Measurements from ENCODE around the gene FAHD1.

The FAHD1 gene

DNA sequence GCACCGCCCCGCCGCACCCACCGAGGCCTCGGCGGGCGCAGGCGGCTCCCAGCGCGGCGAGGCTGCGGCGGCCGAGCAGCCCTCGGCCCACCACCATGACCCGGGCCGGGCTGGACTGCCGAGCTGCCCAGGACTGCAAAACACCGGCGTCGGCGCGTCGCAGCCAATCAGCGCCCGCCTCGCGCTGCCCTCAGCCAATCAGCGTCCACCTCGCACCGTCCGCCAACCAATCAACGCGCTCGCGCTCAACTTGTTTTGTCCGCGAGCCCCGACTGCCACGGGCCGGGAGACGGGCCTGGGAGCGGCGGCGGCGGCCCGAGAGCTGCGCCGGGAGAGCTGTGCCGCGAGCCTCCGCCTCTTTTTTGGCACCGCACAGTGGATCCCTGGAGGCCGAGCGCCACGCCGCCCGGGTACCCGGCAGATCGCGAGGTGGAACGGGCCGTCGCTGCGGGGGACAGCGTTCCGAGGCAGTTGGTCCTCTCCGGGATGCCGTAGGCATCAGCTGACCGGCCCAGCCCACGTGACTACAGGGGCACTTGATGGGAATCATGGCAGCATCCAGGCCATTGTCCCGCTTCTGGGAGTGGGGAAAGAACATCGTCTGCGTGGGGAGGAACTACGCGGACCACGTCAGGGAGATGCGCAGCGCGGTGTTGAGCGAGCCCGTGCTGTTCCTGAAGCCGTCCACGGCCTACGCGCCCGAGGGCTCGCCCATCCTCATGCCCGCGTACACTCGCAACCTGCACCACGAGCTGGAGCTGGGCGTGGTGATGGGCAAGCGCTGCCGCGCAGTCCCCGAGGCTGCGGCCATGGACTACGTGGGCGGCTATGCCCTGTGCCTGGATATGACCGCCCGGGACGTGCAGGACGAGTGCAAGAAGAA lies at the start of gene FAHD1, which contains the start of gene HAGH:
FAHD1 (plus strand) TSS at position 516 of the 883 bp plus-strand sequence; CDS start at position 549, 33 bp downstream.
HAGH (minus strand) TSS at position 135 of the 883 bp plus-strand sequence; CDS start at position 97, 38 bp downstream.
- peak; percentile 80 to 86 (median 81) for DNase-seq (ENCODE audit: low read depth in 2 of 3, low spot score in 1 of 3)

DNA sequence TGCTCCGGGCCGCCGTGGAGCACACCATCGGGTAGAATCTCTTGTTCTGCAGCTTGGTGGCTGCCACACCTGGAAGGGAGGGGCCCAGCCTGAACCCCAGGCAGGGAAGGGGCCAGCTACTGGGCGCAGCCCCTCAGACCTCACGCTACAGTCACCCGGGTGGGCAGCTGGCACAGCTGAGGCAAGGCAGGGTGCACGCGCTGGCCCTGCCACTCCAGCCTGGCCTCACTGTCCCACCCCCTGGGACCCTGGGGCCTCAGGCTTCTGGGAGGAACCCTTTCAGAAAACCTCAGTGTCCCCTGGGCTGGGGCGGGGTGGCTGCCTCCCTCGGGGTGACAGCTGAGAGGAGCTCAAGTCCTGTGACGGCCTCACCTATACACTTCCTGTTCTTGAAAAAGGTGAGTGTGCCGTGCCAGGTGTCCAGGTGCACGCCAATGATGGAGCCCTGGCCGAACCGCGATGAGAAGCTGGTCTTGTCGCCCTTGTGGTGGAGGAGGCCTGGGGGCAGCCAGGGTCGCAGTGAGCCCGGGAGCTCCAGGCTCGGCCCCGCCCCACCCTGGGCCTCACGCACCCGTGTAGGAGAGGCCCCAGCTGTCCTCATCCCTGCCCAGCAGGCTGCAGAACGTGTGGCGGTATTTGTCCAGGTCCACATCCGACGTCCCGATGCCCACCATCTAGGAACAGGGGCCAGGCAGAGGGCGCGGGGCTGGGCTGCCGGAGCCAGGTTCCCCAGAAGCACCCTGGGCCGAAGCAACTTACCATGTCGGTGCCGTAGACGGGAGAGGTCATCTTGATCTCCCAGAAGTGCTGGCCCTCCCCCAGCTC lies 49.4 kb upstream of the FAHD1 start:
- no peak for DNase-seq (ENCODE audit: low read depth in 2 of 3, low spot score in 1 of 3)

DNA sequence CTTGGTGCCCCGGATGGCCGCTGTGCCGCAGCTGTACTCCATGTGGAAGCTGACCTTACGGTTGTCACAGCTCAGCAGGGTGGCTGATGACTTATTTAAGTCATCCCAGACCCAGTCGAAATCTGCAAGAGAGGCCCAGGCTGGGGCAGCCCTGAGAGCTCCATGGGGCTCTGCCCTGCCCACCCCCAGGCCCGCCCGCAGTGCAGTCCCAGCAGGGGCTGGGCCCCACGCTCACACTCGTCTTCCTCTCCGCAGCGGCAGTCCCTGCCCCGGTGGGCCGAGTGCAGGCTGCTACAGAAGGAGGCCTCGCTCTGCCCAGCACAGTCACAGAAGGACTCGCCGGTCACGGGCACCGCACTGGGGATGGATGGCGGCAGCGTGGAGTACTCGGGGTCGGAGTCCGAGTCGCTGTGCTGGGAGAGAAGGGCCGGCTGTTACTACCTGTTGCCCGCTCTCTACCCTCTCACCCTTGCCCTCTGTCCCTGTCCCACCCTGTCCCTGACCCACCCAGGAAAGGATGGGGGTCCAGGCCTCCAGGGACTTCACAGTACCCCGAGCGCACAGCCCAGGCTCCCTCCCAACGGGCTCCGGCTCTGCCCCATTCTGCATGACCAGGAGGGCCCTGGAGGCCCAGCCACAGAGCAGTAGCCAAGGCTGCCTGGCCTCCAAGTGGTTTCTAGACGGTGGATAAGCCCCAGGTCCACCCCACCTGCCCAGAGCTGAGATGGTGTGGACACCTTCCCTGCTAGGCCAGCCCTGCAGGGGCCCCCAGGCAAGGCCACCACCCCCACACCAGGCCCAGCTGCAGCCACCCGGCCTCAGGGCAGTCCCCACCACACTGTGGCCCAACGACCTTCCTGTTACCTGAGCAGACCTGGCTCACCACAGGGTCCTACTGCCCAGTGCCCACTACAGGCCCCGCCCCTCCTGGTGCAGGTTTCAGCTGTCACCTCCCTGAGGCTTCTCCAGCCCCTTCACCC lies 48.5 kb upstream of the FAHD1 start:
- DNase-seq (ENCODE audit: low read depth in 2 of 3, low spot score in 1 of 3) = no peak

DNA sequence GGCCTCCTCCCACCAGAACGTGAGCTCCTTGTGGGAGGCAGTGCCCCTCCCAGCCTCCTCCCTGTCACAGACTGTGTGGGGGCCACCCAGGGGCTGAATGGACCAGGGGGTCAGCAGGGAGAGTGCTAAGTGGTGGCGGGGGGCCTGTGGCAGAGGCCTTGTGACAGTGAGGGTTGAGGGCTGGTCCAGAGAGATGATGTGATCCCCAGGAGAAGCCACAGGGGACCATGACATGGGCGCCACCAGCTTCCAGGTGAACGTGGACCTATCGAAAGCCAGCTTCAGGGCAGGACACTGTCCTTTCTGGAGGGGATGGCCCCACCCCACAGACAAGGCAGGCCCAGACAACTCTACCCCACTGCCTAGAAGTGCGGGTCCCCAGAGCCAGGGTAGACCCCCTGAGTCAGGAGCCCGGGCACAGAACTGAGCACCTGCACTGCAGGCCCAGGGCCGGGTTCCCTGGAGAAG lies 47.7 kb upstream of the FAHD1 start:
- no peak for DNase-seq (ENCODE audit: low read depth in 2 of 3, low spot score in 1 of 3)

DNA sequence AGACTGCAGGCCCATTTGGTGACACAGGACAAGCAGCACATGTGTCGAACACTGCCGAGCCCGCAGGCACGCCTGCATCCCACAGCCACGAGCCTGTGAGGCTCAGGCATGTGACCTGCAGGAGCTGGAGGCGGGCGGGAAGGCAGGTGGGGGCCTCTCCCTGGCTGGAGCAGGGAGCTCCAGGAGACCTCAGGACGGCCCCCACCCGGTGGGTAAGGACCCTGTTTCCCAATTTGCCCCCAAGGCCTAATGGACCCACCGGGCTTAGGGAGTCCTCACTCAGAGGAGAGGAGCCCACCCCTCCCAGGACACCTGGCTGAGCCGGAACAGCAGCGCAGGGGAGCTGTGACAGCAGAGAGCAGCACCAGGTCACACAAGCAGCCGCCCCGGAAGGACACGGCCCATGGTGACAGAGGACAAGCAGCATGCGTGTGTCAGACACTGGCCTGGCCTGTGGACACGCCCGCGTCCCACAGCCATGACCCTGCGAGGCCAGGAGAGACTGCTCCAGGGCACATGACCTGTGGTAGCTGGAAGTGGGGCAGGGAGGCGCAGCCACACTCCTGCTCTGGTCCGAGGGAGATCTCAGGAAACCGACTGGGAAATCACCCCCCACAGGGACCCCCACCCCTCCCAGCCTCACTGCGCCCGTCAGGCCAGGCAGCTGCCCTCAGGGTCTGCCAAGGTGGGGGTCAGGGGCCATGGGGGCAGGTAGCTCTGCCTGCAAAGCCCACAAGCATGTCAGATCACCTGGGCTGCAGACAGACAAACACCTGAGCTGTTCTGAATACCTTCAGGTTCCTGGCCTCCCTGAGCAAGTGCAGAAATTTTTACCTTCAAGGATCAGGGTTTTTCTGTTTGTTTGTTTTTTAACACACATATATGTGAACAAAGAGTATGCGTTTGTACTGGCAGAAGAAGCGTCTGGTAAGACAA lies 47.0 kb upstream of the FAHD1 start:
- DNase-seq (ENCODE audit: low read depth in 2 of 3, low spot score in 1 of 3) = no peak

DNA sequence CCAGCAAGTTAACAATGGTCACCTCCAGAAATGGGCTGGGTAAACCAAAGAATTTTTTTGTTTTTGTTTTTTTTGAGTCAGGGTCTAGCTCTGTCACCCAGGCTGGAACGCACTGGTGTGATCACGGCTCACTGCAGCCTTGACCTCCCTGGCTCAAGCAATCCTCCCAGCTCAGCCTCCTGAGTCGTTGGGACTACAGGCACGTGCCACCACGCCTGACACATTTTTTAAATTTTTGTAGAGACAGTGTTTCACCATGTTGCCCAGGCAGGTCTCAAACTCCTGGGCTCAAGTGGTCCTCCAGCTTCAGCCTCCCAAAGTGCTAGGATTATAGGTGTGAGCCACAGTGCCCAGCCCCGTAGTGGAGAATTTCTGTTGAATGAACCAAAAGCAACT lies 46.3 kb upstream of the FAHD1 start:
- DNase-seq (ENCODE audit: low read depth in 2 of 3, low spot score in 1 of 3) = no peak

DNA sequence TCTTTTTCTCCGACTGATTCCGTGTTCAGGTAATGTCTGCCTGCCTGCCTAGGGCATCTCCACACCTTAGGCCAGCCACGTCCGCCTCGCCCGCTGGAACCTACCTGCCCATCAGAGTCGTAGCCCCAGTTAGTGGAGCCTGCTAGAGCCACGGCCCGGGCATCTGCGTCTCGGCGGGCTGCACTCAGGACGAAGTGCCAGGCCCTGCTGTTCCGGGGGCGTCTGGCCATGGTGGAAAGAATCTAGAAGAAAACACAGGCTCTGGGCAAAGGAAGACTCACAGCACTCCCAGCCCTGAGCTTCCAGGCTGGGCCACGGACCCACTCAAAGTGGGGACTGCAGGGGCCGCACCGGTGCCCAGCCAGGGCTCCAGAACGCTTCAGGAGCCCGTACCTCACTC lies 45.8 kb upstream of the FAHD1 start:
- no peak for DNase-seq (ENCODE audit: low read depth in 2 of 3, low spot score in 1 of 3)

DNA sequence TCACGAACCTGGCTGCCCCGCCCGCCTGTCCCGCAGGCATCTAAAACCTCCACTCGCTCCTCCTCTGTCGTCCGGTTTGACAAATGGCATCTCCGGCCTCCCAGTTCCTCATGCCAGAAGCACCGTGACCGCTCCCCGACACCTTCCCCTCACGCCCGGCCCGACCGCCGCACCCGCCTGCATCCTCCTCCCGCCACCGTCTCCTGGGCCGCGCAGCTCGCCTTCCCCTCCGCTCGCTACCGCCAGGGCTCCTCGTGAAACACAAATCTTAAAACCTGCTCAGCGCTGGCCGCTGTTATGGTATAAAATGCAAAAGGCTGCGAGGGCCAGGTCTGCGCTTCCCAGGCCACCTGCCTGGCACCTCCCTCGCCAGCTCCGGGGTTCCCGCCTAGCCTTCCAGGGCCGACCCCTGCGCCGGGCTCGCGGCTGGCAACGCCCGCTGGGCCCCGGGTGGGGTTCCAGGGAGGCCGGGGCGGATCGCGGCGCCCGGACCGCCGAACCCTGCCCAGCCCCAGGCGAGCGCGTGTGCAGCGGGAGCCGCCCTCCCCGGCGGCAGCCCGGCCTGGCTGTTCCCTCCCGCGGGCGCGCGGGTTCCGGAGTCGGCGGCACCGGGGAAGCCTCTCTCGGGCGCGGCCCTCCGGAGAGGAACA lies 45.1 kb upstream of the FAHD1 start:
- DNase-seq (ENCODE audit: low read depth in 2 of 3, low spot score in 1 of 3) = peak in 1 of 3 donors; percentile 15

DNA sequence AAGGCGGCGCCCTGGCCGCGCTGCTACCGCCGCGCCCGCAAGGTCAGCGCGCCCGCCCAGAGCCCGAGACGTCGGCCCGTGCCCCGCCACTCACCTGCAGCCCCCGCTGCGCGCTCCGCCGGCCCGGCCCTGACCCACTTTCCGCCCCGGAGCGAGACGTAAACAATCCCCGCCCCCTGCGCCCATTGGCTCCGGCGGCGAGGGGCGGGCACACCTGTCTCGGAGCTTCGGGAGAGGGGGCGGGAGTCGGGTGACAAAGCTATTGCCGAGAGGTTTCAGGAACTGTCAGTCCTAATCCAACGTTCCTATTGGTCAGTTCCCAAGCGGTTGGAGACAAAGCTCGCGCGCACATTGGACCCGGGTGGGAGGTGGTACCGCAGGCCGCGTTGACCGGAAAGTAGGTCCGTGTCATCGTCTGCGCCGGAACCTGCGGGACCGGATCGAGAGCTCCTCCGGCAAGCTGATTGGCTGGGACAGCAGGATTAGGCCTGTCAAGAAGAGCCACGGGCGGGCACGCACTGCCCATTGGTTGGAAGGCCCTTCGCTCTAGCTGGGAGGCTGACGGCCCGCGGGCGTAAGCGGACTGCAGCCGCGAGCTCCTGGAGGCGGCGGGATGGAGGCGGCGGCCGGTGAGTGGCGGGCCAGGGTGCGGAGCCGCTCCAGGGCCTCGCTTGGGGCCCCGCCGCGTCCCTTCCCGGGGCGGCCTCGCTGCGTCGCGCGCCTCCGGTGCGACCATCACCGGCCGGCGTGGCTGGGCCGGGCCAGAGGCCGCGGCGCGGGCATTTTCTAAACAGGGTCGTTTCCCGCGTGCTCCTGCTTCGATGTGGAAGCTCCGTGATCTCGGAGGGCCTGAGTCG lies 44.4 kb upstream of the FAHD1 start, which contains the start of the genes NUBP2 and SPSB3:
NUBP2 (plus strand) TSS at position 553 of the 857 bp plus-strand sequence; CDS start at position 614, 61 bp downstream.
SPSB3 (minus strand) TSS at position 164 of the 857 bp plus-strand sequence. CDS start 1,088 bp downstream, outside the sequence.
- peak; percentile 94 to 99 (median 98) for DNase-seq (ENCODE audit: low read depth in 2 of 3, low spot score in 1 of 3)

DNA sequence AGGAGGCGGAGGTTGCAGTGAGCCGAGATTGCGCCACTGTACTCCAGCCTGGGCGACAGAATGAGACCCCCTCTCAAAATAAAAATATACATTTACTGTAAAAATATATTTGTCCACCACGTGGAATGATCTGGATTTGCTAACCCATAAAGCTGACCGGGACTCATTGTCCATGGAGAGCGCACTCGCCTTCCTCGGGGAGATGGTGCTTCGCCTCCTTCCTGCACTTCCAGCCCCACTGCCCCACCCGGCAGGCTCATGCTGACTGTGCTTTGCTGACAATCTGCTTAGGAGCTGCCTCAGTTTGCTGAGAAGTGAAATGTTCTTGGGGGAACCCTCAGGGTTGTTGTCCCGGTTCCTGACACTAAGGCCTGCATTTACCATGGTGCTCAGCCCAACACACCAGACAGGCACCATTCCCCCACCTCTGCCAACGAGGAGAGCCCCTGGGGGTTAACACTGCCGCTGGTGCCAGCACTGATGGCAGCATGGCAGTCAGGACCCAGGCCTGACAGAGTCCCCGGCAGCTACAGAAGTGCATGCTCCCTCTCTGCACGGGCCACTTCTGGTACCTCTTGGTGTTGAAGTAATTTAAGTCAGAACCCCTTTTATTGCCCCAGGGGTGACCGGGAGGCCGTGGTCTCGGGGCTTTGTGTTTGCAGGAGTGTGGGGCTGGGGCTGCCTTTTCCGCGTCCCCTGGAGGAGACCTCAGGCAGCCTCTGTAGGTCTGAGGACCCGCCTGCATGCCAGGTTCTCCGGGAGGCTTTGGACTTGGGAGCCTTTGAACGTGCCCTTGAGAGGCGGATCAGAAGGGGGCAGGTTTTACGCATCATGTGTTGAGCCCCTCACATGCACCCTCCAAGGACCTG lies 41.8 kb upstream of the FAHD1 start:
- DNase-seq (ENCODE audit: low read depth in 2 of 3, low spot score in 1 of 3) = no peak

DNA sequence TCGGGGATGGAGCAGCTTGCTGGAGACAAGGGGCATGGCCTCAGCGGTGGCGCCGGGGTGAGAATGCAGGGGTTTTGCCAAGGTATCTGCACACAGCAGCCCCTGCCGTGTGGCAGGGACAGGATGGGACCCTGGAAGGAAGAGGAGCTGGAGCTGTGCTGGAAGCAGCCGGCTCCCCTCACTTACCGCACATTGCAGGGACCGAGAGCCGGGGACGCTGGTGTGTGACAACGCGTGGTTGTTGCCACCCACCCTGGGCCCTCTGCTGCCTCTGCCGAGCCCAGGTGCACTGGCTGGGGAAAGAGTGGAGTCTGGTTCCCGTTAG lies 41.2 kb upstream of the FAHD1 start:
- DNase-seq (ENCODE audit: low read depth in 2 of 3, low spot score in 1 of 3) = no peak

DNA sequence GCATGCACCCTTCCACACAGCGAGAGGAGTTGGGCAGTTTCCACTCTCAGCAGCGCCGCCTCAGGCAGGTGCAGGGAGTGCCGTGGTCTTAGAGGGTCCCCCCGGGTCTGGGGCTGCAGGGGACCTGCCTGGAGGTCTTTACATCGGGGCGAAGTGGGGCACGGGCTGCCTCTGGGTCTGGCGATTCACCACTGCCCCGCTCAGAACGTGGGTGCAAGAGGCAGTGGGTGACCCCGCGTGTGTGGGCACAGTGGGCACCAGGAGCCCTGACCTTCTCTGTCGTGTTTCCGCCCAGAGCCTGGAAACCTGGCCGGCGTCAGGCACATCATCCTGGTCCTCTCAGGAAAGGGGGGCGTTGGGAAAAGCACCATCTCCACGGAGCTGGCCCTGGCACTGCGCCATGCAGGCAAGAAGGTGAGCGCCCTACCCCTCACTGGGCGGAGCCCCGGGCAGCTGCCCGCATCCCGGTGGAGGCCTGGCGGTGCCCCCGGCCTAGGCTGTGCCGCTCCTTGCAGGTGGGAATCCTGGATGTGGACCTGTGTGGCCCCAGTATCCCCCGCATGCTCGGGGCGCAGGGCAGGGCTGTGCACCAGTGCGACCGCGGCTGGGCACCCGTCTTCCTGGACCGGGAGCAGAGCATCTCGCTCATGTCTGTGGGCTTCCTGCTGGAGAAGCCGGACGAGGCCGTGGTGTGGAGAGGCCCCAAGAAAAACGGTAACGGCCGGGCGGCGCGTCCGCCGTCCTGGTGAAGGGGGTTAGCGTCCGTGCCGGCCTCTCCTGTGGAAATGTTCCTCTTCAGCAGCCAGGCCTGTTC lies 40.6 kb upstream of the FAHD1 start:
- DNase-seq (ENCODE audit: low read depth in 2 of 3, low spot score in 1 of 3) = no peak

DNA sequence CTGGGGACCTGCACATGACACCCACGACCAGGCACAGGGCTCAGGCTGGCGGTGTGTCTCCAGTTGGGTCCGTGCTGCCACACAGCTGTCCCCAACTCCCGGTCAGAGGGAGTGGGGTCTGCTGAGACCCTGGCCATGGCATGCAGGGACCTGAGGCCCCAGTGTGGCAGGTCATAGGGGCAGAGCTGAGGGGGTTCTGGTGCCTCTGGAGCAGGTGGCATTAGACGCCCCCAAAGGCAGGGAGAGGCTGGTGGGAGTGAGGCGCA lies 40.0 kb upstream of the FAHD1 start:
- DNase-seq (ENCODE audit: low read depth in 2 of 3, low spot score in 1 of 3) = no peak

DNA sequence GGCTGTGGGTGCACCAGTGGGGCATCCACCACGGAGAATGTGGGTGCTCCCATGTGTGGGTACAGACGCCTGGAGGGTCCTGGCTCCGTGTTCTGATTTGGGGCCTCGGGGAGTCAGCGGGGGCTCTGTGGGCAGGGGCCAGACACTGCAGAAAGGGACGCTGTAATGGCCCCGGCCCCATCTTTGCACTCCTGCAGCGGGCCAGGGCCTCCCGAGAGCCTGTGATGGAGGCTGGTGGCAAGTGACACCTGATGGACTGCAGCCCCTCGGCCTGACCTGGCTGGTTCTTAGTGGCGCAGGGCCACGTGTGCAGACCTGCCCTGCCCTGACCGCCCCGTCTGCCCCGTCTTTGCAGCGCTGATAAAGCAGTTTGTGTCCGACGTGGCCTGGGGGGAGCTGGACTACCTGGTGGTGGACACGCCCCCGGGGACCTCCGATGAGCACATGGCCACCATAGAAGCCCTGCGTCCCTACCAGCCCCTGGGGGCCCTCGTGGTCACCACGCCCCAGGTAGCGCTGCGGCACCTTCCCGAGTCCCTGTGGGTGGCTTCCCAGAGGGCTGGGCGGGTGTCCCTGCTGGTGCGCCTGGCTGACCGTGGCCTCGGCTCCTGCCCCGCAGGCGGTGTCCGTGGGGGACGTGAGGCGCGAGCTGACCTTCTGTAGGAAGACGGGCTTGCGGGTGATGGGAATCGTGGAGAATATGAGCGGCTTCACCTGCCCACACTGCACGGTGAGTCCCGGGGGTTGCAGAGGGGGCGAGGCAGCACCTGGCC lies 39.5 kb upstream of the FAHD1 start:
- no peak for DNase-seq (ENCODE audit: low read depth in 2 of 3, low spot score in 1 of 3)

DNA sequence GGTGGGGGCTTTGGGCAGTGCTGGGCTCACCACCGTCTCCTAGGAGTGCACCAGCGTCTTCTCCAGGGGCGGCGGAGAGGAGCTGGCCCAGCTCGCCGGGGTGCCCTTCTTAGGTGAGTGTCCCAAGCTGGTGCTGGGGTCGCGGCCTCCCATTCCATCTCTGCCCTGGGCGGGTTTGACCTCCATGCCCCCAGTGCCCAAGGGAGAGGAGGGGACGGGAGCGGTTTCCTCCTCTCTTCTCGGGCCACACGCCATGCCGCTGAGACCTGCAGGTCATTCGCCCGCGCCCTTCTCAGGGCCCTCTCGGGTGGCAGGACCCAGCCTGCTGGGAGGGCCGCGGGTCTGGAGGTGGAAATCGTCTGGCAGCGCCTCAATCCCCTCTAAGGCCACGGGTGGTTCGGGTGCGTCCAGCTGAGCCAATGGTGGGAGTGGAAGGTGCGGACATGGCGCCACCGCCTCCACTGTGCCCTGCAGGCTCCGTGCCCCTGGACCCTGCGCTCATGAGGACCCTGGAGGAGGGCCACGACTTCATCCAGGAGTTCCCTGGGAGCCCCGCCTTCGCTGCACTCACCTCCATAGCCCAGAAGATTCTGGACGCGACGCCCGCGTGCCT lies 38.8 kb upstream of the FAHD1 start:
- DNase-seq (ENCODE audit: low read depth in 2 of 3, low spot score in 1 of 3) = no peak
